GM19193 (cell line): Measurements from ENCODE around the gene ZMYM2.
A peak's percentile ranks its signal among the peaks of the same experiment; 100 is the strongest.

Experiments
- POLR2A ChIP-seq: IDR thresholded peaks from 4 replicates; pipeline ENCODE4 v1.6.1; 2011; ENCODE audit not compliant: insufficient read depth, insufficient read length; ENCODE audit errors: extremely low read depth

Gene ZMYM2

DNA sequence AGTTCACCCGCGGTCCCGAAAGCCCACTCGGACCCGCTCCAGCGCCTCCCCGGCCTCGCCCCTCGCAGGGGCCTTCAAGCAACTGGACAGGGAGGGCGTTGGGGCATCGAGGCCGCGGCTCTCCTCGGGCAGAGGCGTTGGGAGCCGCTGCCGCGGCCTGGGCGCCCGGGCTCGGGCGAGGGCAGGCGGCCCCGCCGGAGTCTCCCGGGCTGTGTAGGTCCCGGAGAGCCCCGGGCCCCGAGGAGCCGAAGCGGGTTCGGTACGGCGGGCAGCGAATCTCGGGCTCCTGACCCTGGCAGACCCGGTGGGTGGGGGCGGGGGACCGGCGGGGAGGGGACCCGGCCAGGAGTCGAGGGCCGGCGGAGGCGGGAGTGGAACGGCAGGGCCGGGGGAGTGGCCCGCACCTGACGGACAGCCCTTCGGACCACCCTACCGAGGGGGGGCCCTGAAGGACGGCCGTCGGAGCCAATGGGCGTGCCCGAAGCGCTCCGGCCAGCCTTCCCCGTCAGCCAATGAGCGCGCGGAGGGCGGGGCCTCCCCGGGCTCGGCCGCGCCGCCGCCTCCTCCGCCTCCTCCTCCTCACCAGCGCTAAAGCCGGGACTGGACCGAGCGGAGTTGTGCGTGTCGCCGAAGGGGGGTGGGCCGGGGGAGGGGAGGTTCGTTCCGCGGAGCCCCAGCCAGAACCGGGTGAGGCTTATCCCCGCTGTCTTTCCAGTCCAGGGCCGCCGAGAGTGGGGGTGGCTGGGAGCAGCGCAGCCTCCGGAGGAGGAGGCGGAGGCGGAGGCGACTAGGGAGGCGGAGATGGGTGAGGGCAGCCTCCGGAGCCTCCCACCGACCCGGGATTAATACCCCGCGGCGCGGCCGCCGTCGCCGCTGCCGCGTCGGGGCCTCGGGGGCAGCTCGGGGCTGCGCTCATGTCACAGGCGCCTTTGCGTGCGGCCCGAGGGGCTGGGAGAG lies at the start of gene ZMYM2:
Gene ZMYM2 (plus strand): TSS at position 573 of the 957 bp plus-strand sequence. CDS start 34,346 bp downstream, outside the sequence.
- peak; percentile 55 for TF ChIP-seq POLR2A

DNA sequence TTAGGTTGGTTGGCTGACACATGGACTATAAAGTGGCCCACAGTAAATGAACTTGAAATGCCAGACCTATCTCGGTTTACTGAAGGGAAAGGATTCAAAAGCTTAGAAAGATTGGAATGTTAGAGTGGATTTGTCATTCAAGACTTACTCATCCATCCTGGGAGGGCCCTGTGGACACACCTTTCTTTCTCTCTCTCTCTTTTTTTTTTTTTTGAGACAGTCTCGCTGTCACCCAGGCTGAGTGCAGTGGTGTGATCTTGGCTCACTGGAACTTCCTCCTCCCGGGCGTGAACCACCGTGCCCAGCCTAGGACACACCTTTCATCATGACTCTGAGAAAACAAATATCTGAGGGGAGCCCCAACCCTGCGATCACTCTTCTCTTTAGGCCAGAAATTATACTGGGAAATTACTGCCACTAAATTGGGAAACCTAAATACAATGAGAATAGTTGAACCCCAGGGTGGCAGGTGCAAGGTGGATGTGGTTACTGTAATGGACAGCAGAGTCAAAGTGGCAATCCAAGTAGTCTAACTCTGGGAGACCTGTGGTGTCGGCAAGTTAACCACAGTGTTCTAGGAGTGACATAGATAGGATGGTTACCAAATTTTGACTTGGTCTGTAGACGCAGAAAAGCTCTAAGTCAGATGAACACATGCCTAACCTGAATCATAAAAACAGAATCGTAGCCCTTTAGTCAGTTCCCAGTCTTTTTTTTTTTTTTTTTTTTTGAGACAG lies 48.0 kb upstream of the ZMYM2 start:
- no peak for TF ChIP-seq POLR2A

DNA sequence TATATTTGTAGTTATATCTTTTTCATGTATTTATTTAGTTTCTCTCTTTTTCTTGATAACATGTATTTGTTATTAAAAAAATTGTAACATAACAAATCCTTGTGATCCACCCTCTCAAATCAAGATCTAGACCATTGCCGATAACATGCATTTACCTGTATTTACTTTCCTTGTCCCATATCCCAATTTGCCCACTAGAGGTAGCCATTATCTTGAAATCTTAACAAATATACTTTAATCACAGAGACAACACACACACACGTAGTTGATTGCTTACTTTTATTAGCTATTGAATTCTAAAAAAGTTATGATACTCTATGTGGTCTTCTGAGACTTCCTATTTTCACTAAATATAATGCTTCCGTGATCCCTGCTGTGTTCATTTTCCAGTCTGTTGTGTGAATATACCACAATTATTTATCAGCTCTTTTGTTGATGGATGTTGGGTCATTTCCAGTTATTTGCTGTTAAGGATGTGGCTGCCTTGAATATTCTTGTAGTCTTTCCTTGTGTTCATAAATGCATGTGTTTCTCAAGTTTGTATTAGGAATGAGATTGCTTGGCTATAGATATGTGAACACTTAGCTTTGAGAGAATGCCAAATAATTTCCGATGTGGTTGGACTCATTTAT lies 31.3 kb upstream of the ZMYM2 start:
- no peak for TF ChIP-seq POLR2A

DNA sequence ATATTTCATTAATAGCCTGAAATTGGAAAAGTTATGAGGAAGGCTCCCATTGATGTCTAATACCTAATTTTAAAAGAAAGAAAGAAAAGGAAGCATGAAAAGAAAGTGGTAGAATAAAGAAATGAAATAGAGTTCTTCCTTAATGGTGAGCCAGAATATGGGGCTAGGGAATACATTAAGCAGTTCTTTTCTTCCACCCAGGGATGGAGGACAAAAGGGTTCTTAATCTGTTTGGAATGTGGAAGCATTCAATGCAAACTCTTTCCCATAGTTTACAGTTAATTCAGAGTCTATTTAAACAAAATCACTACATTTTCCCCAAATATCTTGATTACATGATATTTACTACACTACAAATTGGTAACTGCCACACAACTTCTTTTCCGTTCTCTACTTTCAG lies 18.4 kb upstream of the ZMYM2 start:
- no peak for TF ChIP-seq POLR2A

DNA sequence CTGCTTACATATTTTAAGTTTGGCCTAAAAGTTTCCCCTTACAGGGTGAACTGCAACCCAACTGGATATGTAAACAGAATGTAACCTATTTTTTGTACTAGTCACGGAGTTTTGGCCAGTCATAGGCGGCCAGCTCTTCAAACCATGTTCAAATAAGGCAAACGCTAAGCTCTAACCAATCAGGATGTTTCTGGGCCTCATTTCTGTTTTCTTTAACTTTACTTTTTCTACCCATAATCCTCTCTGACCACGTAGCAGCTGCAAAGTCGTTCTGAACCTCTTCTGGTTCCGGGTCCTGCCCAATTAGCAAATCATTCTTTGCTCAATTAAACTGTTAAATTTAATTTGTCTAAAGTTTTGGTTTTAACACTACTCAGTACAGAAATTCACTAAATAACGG lies 8.2 kb upstream of the ZMYM2 start:
- TF ChIP-seq POLR2A = no peak

DNA sequence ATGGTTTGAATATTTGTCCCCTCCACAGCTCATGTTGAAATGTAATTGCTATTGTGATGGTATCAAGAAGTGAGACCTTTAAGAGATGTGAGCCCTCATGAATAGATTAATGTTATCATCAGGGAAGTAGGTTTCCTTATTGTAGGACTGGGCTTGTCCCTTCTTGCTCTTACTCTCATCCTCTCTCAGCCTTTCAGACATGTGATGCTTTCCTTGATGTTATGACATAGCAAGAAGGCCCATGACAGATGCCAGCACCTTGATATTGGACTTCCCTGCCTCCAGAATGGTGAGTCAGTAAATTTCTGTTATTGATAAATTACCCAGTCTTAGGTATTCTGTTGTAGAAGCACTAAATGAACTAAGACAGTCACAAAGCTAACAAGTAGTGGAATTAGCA lies 5.7 kb upstream of the ZMYM2 start:
- no peak for TF ChIP-seq POLR2A

DNA sequence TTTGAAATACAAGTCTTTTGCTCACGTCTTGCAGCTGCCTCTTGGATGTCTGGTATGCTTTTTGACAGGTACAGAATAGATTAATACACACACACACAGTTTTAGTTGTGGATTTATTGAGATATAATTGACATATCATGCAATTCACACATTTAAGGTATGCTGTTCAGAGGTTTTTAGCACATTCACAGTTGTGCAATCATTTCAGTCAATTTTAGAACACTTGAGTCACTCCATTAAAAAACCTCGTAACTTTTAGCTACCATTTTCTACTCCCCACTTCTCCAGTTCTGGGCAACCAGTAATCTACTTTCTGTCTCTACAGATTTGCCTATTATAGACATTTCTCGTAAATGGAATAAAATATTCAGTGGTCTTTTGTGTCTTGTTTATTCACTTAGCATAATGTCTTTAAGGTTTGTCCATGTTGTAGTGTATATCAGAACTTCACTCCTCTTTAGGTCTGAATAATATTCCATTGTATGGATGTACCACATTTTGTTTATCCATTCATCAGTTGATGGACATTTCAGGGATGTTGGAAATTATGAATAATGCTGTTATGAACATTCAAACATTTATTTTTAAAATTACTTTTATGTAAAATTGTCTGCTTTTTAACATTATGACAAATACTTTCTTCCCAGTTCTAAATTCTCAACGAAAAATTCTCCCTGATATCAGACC lies 2.5 kb upstream of the ZMYM2 start:
- TF ChIP-seq POLR2A = no peak

DNA sequence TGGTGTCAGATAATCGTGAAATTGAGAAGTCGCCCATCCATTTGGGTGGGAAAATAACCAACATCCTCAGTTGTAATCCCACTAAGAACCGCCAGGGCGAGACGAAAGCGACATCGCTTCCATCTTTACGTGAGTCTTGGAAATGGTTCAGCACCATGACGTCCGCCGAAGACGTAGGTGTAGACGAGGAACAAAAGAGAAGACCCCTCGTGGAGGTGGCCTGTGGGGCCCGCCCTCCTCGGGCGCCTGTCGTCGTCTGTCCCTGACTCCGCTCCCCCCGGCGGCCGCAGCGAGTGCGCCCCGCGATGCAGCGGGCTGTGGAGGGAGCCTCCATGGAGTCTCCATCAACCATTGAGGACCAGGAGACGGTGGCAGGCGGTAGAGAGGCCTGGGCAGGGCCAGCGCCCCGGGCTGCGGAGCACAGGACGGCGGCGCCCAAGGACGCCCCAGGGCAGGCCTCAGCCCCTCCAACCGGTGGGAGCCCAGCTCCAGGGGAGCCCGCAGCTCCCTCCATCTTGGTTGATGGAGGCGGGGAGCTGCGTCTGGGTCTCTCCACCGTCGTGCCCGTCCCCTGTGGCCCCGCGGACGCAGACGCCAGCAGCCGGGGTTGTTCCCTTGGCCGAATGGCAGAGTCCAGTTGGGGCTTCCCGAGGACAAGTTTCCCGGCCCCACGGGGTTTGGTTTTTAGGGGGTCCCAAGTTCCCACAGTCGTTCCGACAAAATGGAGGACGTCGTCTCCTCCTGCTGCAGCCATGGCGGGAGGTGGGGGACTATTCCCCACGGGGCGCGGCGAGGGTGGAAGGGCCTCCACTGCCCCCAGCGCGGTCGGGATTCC lies 990 bp upstream of the ZMYM2 start:
- peak; percentile 49 for TF ChIP-seq POLR2A

DNA sequence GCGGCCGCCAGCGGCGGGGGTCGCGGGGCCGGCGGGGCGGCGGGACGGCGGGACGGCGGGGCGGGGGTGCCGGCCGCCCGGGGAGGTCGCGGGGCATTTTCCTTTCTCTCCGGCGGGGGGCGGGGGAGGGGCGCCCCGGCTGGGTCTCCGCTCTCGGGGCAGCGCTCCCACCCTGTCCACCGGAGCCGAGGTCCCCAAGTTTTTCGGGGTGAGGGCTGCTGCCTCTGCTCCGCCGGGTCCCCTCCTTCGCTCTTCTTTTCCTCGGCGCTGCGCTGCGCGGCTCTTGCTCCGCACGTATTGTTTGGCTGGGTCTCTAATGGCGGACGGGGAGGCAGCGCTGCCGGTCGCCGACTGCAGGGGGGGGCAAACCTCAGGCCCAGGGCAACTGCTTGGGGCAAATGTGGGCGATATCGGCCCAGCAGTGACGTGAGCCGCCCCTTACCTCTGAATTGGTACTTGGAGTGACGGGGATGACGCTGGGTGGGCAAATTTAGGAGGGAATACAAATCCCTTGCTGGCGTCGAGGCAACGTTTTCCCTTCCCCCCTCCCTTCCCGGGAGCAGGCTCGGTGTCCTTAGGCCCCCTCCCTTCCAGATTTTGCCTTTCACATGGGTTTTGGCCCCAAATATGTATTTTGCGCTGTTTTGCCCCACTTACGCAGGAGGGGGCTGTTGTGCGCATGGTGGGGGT lies 759 bp downstream of the ZMYM2 start:
- TF ChIP-seq POLR2A = no peak

DNA sequence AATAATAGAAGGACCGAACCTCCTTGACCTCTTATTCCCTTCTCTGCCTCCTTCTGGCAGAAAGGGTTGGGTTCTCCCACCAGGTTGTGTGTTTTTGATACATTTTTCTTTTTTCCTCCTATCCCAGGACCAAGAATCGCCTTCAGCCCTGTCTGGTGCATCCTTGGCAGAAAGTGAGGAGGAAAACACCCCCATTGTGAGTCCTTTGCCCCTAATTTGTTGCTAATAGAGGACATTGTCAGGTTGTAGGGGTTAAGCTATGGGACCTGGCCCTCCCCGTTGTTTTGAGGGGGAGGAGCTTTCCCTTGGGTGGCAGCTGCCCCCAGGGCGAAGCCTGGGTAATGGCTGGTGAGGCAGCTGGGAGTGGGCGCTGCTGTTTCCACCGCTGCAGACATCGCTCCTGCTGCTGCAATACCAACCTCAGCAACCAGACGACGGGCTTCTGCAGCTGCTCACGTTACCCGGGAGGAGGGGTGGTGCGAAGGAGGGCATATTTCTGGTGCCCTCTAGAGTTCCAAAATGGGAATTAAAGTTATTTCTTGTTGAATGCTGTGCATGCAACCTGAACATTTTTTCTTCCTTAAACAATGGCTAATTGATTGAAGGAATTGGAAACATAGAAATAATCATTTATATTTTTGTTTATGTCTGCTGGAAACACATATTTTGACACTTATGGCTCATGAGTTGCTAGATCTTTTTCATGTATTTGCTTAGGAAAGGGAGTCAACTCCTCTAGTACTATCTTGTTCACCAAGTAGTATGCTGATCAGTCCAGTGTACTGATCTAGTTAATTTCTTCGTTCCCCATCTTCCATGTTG lies 1.5 kb downstream of the ZMYM2 start:
- peak; percentile 40 for TF ChIP-seq POLR2A

DNA sequence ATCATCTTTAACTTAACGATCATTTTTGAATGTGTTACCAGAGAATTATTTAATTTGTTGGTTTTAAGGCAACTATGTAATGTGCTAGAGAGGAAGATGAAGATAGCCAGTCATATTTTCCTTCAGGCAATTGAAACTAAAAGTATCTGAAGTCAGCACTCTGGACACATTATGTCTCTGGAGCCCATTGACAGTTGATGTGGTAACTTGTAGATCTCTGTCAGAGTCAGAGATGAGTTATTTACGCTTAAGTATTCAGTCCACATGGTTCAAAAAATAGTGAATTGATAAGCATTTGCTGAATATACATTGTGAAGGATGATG lies 2.1 kb downstream of the ZMYM2 start:
- no peak for TF ChIP-seq POLR2A

DNA sequence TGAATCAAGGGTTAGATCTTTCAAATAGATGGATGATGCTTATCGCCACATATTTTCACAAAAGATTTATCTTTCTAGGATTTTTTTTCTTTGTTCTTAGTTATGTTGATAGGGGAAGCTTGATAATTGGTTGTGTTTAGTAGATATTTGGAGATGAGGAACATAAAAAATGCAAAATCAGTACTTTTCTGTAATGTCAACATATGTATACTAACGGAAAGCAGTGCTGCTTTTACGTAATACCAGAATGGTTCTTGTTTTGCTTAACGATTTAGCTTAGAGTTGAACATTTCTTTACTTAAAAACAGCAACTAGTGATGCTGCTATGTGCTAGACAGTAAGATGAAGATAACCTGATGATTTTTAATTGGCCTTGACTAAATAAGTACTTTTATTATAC lies 3.0 kb downstream of the ZMYM2 start:
- no peak for TF ChIP-seq POLR2A

DNA sequence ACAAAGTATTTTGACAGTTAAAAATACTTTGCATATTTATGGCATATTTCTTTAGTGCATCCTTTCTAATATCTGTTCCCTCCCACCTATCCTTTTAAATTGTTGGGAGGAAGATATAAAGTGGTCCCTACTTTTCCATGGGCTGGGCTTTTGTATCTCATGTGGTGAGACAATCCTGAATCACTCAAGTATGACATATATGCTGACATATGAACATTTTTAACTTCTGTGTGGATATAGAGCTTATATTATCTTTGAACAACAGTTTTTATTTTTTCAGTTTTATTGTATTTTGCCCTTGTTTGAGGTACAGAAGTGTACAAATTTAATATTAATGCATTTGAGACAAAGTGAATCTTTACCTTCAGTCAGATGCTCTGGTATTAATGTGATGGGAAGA lies 3.4 kb downstream of the ZMYM2 start:
- TF ChIP-seq POLR2A = no peak
